Prostate gland (tissue), 2 donors: Measurements from ENCODE around the gene GTF3A. TPM values are rescaled to one million over a fixed set of nuclear protein-coding genes. Genes with fewer than 3 reads are reported as not detected.

Experiments
- DNase-seq: peaks from one replicate; pipeline ENCODE4 v3.0.0-alpha.2; 2019; ENCODE audit warnings: low spot score
- H3K27ac ChIP-seq, 2 donors: fragments of 200-600 bp; sonication (generic); 2 replicates each; pipeline ENCODE4 v1.5.1; 2017 to 2019
- H3K27me3 ChIP-seq: fragments of 200-600 bp; sonication (generic); replicated peaks from 2 replicates; pipeline ENCODE4 v1.5.1; 2019; ENCODE audit not compliant: insufficient read depth
- H3K36me3 ChIP-seq, 2 donors: fragments of 200-600 bp; sonication (generic); 1 replicate in 1 of 2; 2 replicates in 1 of 2; pipeline versions ENCODE4 v1.5.1 to v1.8.1; 2017 to 2019
- H3K4me1 ChIP-seq: fragments of 200-600 bp; sonication (generic); replicated peaks from 2 replicates; pipeline ENCODE4 v1.5.1; 2019
- H3K4me3 ChIP-seq, 2 donors: fragments of 200-600 bp; sonication (generic); 2 replicates each; pipeline ENCODE4 v1.5.1; 2017 to 2019
- H3K9me3 ChIP-seq: fragments of 200-600 bp; sonication (generic); 2 replicates; pipeline ENCODE4 v1.5.1; 2017
- CTCF ChIP-seq, 4 experiments: fragments of 200-600 bp in 2 of 4; fragments of 450-650 bp in 2 of 4; sonication (generic) in 2 of 4; IDR thresholded peaks; 1 replicate in 3 of 4; 2 replicates in 1 of 4; pipeline ENCODE4 v1.5.1; 2016 to 2019; ENCODE audit warnings: antibody characterized with exemption in 4 of 4, mild to moderate bottlenecking in 2 of 4, moderate library complexity in 2 of 4
- POLR2A ChIP-seq: fragments of 450-650 bp; IDR thresholded peaks from one replicate; pipeline ENCODE4 v1.6.1; 2016; ENCODE audit warnings: antibody characterized with exemption, mild to moderate bottlenecking
- POLR2AphosphoS5 ChIP-seq: sonication (generic); formaldehyde crosslinking; IDR thresholded peaks from one replicate; pipeline ENCODE4 v1.6.1; 2017; ENCODE audit warnings: antibody characterized with exemption
- WGBS: methylation state at CpG from one replicate; pipeline ENCODE4 v1.1.5; 2018; 5-methylcytosine and 5-hydroxymethylcytosine counted together
- intact Hi-C: fragments of 100-400 bp; cut with DNase I; formaldehyde crosslinking; loops from one replicate; pipeline ENCODE4 v1.14.2; 2022
- total RNA-seq, 2 donors: library from RNA; depleted of rRNA; stranded (reverse); fragments of >200 nt; gene quantifications; one replicate each; pipeline ENCODE4 v1.1.0, GENCODE V29; 2016

The GTF3A gene
- total RNA-seq, 2 donors from 2014 or later, result 95.0 to 142 TPM

- no peak for DNase-seq
- Histone ChIP-seq H3K27ac (no peak overlapping the region), H3K36me3 (no peaks in the 10 kb centered on the region), H3K9me3 (no peaks in the 10 kb centered on the region), H3K4me1 (no peaks in the 10 kb centered on the region), H3K4me3 (no peak overlapping the region), H3K27me3 (no peaks in the 10 kb centered on the region)
- 73% methylated on average over 3 of the region's 3 CpGs for WGBS
- intact Hi-C loops, result no loop called here
- TF ChIP-seq POLR2AphosphoS5 (no peak), CTCF (IDR thresholded peaks at IDR 0.05) (no peak), POLR2A (no peak)
Measured at GRCh38 chr13:27411341-27411740, 13.1 kb upstream of the GTF3A start.

GRCh38 chr13:27415116-27415515, 9.3 kb upstream of the GTF3A start:
- Histone ChIP-seq H3K4me3 (no peak overlapping the region), H3K4me1 (no peaks in the 10 kb centered on the region), H3K27ac (no peak overlapping the region), H3K9me3 (no peaks in the 10 kb centered on the region), H3K27me3 (no peaks in the 10 kb centered on the region), H3K36me3 (no peaks in the 10 kb centered on the region)
- DNase-seq, result no peak
- 93% methylated on average over 1 of the region's 1 CpG for WGBS
- TF ChIP-seq POLR2AphosphoS5, result no peak
- TF ChIP-seq CTCF (IDR thresholded peaks at IDR 0.05), result no peak
- TF ChIP-seq POLR2A, result no peak
- intact Hi-C loops, result no loop called here

GRCh38 chr13:27419328-27419727, 5.1 kb upstream of the GTF3A start:
- no peak for TF ChIP-seq POLR2AphosphoS5

GRCh38 chr13:27421101-27421871, 3.1 kb upstream of the GTF3A start:
- H3K27ac ChIP-seq, result no peak overlapping the region
- DNase-seq, result no peak
- H3K4me1 ChIP-seq, result no peaks in the 10 kb centered on the region
- 84% methylated on average over 8 of the region's 8 CpGs for WGBS
- H3K27me3 ChIP-seq, result no peaks in the 10 kb centered on the region
- no peaks in the 10 kb centered on the region for H3K9me3 ChIP-seq
- TF ChIP-seq POLR2A (no peak), CTCF (IDR thresholded peaks at IDR 0.05) (no peak), POLR2AphosphoS5 (no peak)
- intact Hi-C loops, result loop anchor here (10.0 kb wide), 2 partner anchors 166 to 476 kb away; partner anchors contain the start of gene RPL21
- no peak overlapping the region for H3K4me3 ChIP-seq
- no peaks in the 10 kb centered on the region for H3K36me3 ChIP-seq

More at GRCh38 chr13:27419328-27419727, 5.1 kb upstream of the GTF3A start:
- no peak for DNase-seq
- Histone ChIP-seq H3K27ac (no peak overlapping the region), H3K36me3 (no peaks in the 10 kb centered on the region), H3K9me3 (no peaks in the 10 kb centered on the region), H3K4me1 (no peaks in the 10 kb centered on the region), H3K27me3 (no peaks in the 10 kb centered on the region), H3K4me3 (no peak overlapping the region)
- intact Hi-C loops, result no loop called here
- 84% methylated on average over 1 of the region's 1 CpG for WGBS

- TF ChIP-seq CTCF (IDR thresholded peaks at IDR 0.05) (no peak), POLR2A (no peak), POLR2AphosphoS5 (no peak)
- no peaks in the 10 kb centered on the region for H3K9me3 ChIP-seq
- H3K36me3 ChIP-seq, result no peaks in the 10 kb centered on the region
- no peak overlapping the region for H3K4me3 ChIP-seq
- no peak overlapping the region for H3K27ac ChIP-seq
- 85% methylated on average over 7 of the region's 7 CpGs for WGBS
- H3K4me1 ChIP-seq, result peaks cover 6% of the 10 kb centered on the region
- H3K27me3 ChIP-seq, result no peaks in the 10 kb centered on the region
- intact Hi-C loops, result loop anchor here (10.0 kb wide), 2 partner anchors 169 to 479 kb away; partner anchors contain the start of gene RPL21
- DNase-seq, result no peak
Measured at GRCh38 chr13:27423333-27423732, 1.1 kb upstream of the GTF3A start.
